ENCODE measurements around the gene NLRP1.

GRCh38 chr17:5621729-5622128 lies 37.4 kb upstream of the NLRP1 start:
- no peak for TF ChIP-seq EZH2 (IDR thresholded peaks at IDR 0.05; ENCODE audit: borderline replicate concordance, insufficient read depth, low read length, poor library complexity, severe bottlenecking)
- TF ChIP-seq TAF1 (IDR thresholded peaks at IDR 0.05; ENCODE audit: low read depth) = no peak
- TF ChIP-seq SMC3 (conservative IDR thresholded peaks at IDR 0.05; ENCODE audit: poor library complexity) = no peak
